H1 (cell line): Measurements from ENCODE around the gene DMBT1. TPM values are rescaled to one million over a fixed set of nuclear protein-coding genes. Genes with fewer than 3 reads are reported as not detected.

Source experiments
- CTCF ChIP-seq, 3 experiments: IDR thresholded peaks; 1 replicate in 2 of 3; 2 replicates in 1 of 3; pipeline versions ENCODE4 v1.5.1 to v1.6.1; 2011; ENCODE audit warnings: low read length in 3 of 3, mild to moderate bottlenecking in 3 of 3, inconsistent platforms in 2 of 3, low read depth in 1 of 3, moderate library complexity in 1 of 3; ENCODE audit not compliant: insufficient read depth in 1 of 3; ENCODE audit errors: control extremely low read depth in 1 of 3
- SRF ChIP-seq: IDR thresholded peaks from 2 replicates; pipeline ENCODE4 v1.6.1; 2011; ENCODE audit warnings: mild to moderate bottlenecking, low read depth, low read length, moderate library complexity
- polyA plus RNA-seq, 7 experiments: library from polyadenylated mRNA; depleted of rRNA in 3 of 7; stranded (reverse) in 5 of 7; unstranded in 2 of 7; fragments of >200 nt in 5 of 7; fragments of 200-250 nt in 2 of 7; gene quantifications; 1 replicate in 5 of 7; 2 replicates in 1 of 7; 4 replicates in 1 of 7; pipeline versions ENCODE4 v1.2.1 to v1.2.3, GENCODE V29; 2011 to 2013; ENCODE audit warnings: missing spikeins in 2 of 7, mixed read lengths in 2 of 7
- total RNA-seq: library from RNA; stranded (reverse); fragmentation: NEBNext Ultra II Directional; extraction: Animal tissue kit (Norgen Biotek cat#: 25700); gene quantifications from 2 replicates; pipeline ENCODE4 v1.2.1, GENCODE V29; 2021

Gene DMBT1
- total and polyA plus RNA-seq, 2 of the 8 experiments (the other 6 are each of a cell fraction or from before 2014, with no cell fraction given), result 0.03 TPM; not detected in 1

DNA sequence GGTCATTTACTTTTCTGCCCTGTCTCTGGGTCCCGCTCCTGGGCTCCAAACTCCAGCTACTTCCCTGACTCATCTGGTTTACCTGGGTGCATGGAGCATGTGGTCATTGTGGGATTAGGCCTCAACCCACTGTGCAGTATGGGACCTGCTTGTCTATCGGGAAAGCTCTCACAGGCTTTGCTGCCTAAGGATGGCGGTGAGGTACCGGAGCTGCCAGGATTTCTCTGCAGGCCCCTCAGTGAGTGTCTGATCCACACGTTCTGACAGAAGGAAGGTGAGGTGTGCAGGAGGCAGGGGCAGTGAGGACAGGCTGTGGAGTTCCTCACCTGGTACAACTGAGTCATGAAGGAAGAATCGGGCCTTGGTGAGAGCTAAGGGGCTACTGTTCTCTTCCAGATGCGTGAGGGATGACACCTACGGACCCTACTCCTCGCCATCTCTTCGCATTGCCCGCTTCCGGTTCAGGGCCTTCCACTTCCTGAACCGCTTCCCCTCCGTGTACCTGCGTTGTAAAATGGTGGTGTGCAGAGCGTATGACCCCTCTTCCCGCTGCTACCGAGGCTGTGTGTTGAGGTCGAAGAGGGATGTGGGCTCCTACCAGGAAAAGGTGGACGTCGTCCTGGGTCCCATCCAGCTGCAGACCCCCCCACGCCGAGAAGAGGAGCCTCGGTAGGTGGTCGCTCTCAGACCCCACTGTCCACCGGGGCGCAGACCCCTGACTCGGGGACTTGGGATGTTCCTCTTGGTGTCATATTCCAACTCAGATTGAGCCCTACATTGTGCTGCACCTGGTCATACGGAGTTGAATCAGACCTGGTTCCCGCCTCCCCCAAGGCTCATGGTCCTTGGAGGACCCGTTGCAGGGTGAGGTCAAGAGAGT, 82.4 kb downstream of the DMBT1 start (continued):
- TF ChIP-seq CTCF (IDR thresholded peaks at IDR 0.05; ENCODE audit: control extremely low read depth in 1 of 3, insufficient read depth in 1 of 3, low read depth in 1 of 3, low read length in 3 of 3) (no peak), SRF (no peak)
